ENCODE measurements around the gene NGF.

DNA sequence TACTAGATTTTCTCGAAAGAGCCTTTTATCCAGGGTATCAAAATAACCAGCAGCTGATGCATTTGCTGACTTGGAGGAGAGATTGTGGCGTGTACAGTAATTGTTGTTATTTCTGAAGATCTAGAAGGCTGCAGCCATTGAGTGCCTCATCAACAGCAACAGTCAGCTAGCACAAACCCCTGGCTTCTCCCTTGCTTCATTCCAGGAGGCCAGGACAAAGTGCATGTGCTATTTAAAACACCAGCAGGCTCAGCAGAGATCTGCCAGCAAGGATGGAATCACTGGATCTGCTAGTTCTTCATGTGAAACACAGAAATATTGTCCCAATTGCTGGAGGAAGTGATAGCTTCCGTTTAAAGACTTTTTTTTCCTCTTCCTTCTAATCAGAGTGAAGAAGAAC is 2.8 kb upstream of the NGF start:
- TF ChIP-seq, protein P1, sequence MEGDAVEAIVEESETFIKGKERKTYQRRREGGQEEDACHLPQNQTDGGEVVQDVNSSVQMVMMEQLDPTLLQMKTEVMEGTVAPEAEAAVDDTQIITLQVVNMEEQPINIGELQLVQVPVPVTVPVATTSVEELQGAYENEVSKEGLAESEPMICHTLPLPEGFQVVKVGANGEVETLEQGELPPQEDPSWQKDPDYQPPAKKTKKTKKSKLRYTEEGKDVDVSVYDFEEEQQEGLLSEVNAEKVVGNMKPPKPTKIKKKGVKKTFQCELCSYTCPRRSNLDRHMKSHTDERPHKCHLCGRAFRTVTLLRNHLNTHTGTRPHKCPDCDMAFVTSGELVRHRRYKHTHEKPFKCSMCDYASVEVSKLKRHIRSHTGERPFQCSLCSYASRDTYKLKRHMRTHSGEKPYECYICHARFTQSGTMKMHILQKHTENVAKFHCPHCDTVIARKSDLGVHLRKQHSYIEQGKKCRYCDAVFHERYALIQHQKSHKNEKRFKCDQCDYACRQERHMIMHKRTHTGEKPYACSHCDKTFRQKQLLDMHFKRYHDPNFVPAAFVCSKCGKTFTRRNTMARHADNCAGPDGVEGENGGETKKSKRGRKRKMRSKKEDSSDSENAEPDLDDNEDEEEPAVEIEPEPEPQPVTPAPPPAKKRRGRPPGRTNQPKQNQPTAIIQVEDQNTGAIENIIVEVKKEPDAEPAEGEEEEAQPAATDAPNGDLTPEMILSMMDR (IDR thresholded peaks at IDR 0.05): no peak
- TF ChIP-seq POLR2AphosphoS5 (IDR thresholded peaks at IDR 0.05): no peak

All from stomach (tissue), 4 donors.